HG03175 (cell line): ENCODE measurements around the gene SIDT1.

Experiments
- ATAC-seq: cut with Tn5 transposase; IDR thresholded peaks from one replicate; pipeline ENCODE4 v1.9.1; 2021; ENCODE audit warnings: mild to moderate bottlenecking, moderate library complexity; ENCODE audit not compliant: unreplicated experiment

SIDT1 gene

DNA sequence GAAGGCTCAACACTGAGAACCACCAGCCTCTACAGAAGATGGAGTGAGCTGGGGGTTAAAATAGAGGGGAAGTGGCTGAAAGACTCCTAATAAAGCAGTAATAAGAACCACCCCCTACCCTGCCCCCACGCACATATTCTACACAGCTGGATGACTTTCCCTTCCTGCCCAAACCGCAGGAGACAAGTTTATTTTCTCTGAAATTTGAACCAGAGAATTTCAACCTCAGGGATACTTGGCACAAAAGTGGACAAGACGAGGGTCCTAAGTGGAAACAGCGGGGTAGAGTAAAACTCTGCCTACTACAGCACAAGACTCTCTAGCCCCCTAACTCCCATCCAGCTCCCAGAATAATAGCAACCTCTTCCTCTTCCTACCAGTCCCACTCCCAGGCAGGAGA, 135.7 kb downstream of the SIDT1 start:
- no peak for ATAC-seq

DNA sequence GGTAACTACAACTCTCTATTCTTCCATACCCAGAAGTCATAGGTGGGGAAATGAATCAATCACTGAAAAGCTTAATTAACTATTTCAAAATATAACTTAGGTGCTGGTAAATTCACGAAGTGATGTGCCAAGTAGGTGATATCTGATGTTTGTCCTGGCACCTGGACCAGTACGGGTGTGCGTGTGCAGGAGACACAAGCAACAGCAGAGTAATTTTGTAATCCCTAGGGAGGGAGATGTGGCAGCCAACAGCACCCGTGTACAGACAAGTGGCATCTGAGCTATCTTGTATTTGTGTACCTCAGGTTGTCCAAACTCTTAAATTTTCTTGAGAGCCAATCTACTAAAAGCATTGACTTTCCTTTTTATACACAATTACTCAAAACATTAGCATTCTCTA, 141.2 kb downstream of the SIDT1 start:
- no peak for ATAC-seq

DNA sequence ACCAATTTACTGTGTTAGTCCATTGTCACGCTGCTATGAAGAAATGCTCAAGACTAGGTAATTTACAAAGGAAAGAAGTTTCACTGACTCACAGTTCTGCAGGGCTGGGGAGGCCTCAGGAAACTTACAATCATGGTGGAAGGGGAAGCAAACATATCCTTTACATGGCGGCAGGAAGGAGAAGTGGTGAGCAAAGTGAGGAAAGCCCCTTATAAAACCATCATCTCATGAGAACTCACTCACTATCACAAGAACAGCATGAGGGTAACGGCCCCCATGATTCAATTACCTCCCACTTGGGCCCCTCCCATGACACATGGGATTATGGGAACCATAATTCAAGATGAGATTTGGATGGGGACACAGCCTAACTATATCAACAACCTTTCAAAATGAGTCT, 143.9 kb downstream of the SIDT1 start:
- ATAC-seq: no peak

DNA sequence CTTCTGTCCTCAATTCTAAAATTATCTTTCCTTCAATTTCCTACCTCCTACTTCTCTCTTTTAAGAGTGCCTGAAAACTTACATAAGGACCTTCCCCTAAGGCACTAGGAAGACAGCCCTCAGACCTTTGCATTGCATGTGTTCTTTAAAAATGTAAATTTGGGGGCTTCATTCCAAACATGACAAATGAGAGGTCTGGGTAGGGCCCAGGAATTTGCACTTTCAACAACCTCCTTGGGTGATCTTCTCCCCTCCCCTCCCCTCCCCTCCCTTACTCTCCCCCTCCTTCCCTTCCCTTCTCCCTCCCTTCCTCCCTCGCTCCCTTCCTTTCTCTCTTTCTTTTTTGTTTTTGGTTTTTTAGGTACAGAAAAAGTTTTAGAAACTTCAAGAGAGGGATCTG, 145.4 kb downstream of the SIDT1 start:
- ATAC-seq: no peak

DNA sequence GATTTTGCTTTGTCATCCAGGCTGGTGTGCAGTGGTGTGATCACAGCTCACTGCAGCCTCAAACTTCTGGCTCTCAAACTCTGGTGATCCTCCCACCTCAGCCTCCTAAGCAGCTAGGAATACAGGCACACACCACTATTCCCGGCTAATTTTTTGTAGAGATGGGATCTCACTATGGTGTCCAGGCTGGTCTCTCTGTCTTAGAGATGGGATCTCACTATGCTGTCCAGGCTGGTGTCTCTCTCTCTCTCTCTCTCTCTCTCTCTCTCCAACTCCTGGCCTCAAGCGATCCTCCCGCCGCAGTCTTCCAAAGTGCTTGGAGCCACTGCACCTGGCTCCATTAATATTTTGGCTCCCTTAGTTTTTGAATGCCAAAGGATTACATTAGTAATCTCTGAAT, 146.4 kb downstream of the SIDT1 start:
- ATAC-seq: no peak
